Smooth muscle cell (in vitro differentiated cells): ENCODE results near the gene CNRIP1. TPM values are rescaled to one million over a fixed set of nuclear protein-coding genes. Genes with fewer than 3 reads are reported as not detected.

Experiments used
- DNase-seq: peaks from one replicate; lab custom pipeline; 2025; ENCODE audit not compliant: unreplicated experiment; lab: John Stamatoyannopoulos, UW
- H2AFZ ChIP-seq: fragments of 200-600 bp; sonication (generic); 2 replicates; pipeline ENCODE4 v1.6.0; 2016; ENCODE audit warnings: antibody characterized with exemption, low read depth, mild to moderate bottlenecking
- H3F3A ChIP-seq: fragments of 200-600 bp; sonication (generic); 2 replicates; pipeline ENCODE4 v1.6.0; 2017; ENCODE audit warnings: antibody characterized with exemption, low read depth
- H3K27ac ChIP-seq: fragments of 200-600 bp; sonication (generic); 2 replicates; pipeline ENCODE4 v1.5.1; 2016; ENCODE audit warnings: low read depth, mild to moderate bottlenecking
- H3K27me3 ChIP-seq: fragments of 200-600 bp; sonication (generic); 2 replicates; pipeline ENCODE4 v1.6.1; 2016; ENCODE audit warnings: low read depth, mild to moderate bottlenecking
- H3K36me3 ChIP-seq: fragments of 200-600 bp; sonication (generic); 2 replicates; pipeline ENCODE4 v1.5.1; 2016; ENCODE audit warnings: low read depth
- H3K4me1 ChIP-seq: fragments of 200-600 bp; sonication (generic); 2 replicates; pipeline ENCODE4 v1.5.1; 2016; ENCODE audit warnings: low read depth
- H3K4me2 ChIP-seq: fragments of 200-600 bp; sonication (generic); 2 replicates; pipeline ENCODE4 v1.6.0; 2016; ENCODE audit warnings: mild to moderate bottlenecking
- H3K4me3 ChIP-seq: fragments of 200-600 bp; sonication (generic); 2 replicates; pipeline ENCODE4 v1.5.1; 2016; ENCODE audit warnings: mild to moderate bottlenecking
- H3K79me2 ChIP-seq: fragments of 200-600 bp; sonication (generic); 2 replicates; pipeline ENCODE4 v1.6.0; 2016; ENCODE audit warnings: low read depth, mild to moderate bottlenecking
- H3K9ac ChIP-seq: fragments of 200-600 bp; sonication (generic); 2 replicates; pipeline ENCODE4 v1.6.0; 2016; ENCODE audit warnings: low read depth
- H3K9me3 ChIP-seq: fragments of 200-600 bp; sonication (generic); replicated peaks from 2 replicates; pipeline ENCODE4 v1.5.1; 2016; ENCODE audit warnings: low read depth
- H4K20me1 ChIP-seq: fragments of 200-600 bp; sonication (generic); 2 replicates; pipeline ENCODE4 v1.6.0; 2016; ENCODE audit warnings: low read depth
- WGBS: methylation state at CpG from one replicate; pipeline ENCODE4 v1.1.7; 2016; ENCODE audit warnings: low lambda C conversion rate; 5-methylcytosine and 5-hydroxymethylcytosine counted together
- polyA plus RNA-seq: library from polyadenylated mRNA; unstranded; fragments of >200 nt; fragmentation: Nextera tagmentation; extraction: Ambion mirVana; gene quantifications from 2 replicates; pipeline ENCODE4 v1.2.1, GENCODE V29; 2016
- total RNA-seq: library from RNA; depleted of rRNA; stranded (reverse); fragments of >200 nt; gene quantifications from 2 replicates; pipeline ENCODE4 v1.2.3, GENCODE V29; 2014
- TF ChIP-seq, protein P1 (sequence below): fragments of 200-600 bp; sonication (generic); IDR thresholded peaks from 2 replicates; pipeline ENCODE4 v1.5.1; 2017; ENCODE audit warnings: borderline replicate concordance, mild to moderate bottlenecking, antibody characterized with exemption; ENCODE audit not compliant: insufficient read depth, poor library complexity, severe bottlenecking

Gene CNRIP1
- total and polyA plus RNA-seq, 2 experiments from 2014 or later, result 1.7 to 3.0 TPM

DNA sequence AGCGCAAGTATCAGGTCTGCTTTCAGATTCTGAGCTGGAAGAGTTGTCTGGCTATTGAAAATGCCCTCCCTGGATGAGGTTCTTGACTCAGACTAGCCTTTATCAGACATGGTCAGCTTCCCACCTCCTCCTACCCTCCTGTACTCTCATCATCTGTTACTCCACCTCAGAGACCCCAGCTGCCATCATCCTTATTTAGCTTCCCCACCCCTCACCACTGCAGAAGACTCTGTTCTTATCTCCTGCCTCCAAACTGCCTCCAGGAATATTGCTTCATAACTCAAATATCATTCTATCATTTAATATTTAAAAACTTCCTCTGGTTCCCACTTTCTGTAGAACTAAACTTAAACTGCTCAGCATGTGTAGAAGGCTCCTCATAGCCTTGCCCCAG, 36.3 kb downstream of the CNRIP1 start:
- Histone ChIP-seq H3K79me2 (no peaks in the 10 kb centered on the region), H3F3A (no peaks in the 10 kb centered on the region), H3K9me3 (no peaks in the 10 kb centered on the region), H3K4me3 (no peak overlapping the region), H3K9ac (no peak overlapping the region), H2AFZ (no peak overlapping the region), H3K4me2 (no peak overlapping the region), H4K20me1 (no peaks in the 10 kb centered on the region), H3K36me3 (no peaks in the 10 kb centered on the region), H3K27ac (no peak overlapping the region), H3K27me3 (peaks cover 21% of the 10 kb centered on the region), H3K4me1 (peaks cover 4% of the 10 kb centered on the region)
- DNase-seq, result no peak
- TF ChIP-seq, protein P1, sequence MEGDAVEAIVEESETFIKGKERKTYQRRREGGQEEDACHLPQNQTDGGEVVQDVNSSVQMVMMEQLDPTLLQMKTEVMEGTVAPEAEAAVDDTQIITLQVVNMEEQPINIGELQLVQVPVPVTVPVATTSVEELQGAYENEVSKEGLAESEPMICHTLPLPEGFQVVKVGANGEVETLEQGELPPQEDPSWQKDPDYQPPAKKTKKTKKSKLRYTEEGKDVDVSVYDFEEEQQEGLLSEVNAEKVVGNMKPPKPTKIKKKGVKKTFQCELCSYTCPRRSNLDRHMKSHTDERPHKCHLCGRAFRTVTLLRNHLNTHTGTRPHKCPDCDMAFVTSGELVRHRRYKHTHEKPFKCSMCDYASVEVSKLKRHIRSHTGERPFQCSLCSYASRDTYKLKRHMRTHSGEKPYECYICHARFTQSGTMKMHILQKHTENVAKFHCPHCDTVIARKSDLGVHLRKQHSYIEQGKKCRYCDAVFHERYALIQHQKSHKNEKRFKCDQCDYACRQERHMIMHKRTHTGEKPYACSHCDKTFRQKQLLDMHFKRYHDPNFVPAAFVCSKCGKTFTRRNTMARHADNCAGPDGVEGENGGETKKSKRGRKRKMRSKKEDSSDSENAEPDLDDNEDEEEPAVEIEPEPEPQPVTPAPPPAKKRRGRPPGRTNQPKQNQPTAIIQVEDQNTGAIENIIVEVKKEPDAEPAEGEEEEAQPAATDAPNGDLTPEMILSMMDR, result no peak
- 94% methylated on average over 1 of the region's 1 CpG for WGBS

DNA sequence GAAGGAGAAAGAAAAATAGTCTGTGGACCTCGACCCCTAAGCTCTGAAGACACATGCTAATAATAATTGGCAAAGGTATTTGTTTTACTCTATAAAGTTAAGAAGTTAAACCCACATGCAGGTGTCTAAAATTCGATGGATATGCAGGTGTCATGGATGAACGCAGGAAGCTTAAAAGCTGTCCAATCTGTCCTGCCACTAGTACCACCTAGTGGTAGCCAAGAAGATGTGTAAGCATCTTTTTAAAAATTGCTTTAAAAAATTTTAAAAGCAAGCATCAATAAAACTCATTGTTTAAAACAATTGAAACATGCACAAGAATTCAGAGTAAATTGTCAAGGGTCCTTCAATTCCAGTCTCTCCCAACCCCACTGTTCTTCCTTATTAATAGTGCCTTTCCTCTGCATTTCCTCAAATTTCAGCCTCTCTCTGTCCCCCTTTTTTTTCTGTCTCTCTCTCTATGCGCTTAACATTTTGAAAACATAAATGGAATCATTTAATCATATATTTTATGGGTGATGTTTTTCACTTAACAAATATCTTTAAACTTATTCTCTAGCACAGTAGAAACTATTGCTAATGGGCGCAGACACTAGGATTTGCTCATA, 36.8 kb downstream of the CNRIP1 start:
- Histone ChIP-seq H4K20me1 (no peaks in the 10 kb centered on the region), H2AFZ (no peak overlapping the region), H3K9ac (no peak overlapping the region), H3K4me3 (no peak overlapping the region), H3K4me2 (no peak overlapping the region), H3K79me2 (no peaks in the 10 kb centered on the region), H3K9me3 (no peaks in the 10 kb centered on the region), H3F3A (no peaks in the 10 kb centered on the region), H3K36me3 (no peaks in the 10 kb centered on the region), H3K27me3 (peaks cover 21% of the 10 kb centered on the region), H3K27ac (no peak overlapping the region), H3K4me1 (no peaks in the 10 kb centered on the region)
- WGBS, result 42% methylated on average over 5 of the region's 5 CpGs
- TF ChIP-seq, protein P1, result peak; percentile 74
- DNase-seq, result no peak

DNA sequence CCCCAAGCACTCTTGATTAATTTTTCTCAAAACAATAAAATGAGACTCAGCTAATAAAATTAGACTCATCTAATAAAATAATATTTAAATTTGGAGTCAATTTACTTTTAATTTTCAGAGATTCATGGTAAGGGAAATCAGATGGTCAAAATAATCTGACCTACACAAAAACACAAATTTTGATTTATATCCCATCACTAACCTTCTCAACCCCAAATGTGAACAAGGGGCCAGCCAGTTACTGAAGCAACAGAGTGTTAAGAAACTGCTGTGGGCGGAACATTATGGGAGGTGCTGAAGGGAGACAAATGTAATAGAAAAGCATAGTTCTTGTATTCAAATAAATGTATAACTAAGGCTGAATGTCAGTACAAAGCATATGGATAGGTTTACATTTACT, 39.0 kb downstream of the CNRIP1 start:
- H3K79me2 ChIP-seq, result no peaks in the 10 kb centered on the region
- H3K27me3 ChIP-seq, result peaks cover 30% of the 10 kb centered on the region
- H3K27ac ChIP-seq, result no peak overlapping the region
- H3K9ac ChIP-seq, result no peak overlapping the region
- no peaks in the 10 kb centered on the region for H3F3A ChIP-seq
- no peaks in the 10 kb centered on the region for H3K36me3 ChIP-seq
- WGBS, result 95% methylated on average over 1 of the region's 1 CpG
- H3K4me2 ChIP-seq, result no peak overlapping the region
- no peaks in the 10 kb centered on the region for H3K9me3 ChIP-seq
- H4K20me1 ChIP-seq, result no peaks in the 10 kb centered on the region
- H3K4me1 ChIP-seq, result no peaks in the 10 kb centered on the region
- no peak overlapping the region for H3K4me3 ChIP-seq
- no peak overlapping the region for H2AFZ ChIP-seq
- TF ChIP-seq, protein P1, result no peak
- no peak for DNase-seq

DNA sequence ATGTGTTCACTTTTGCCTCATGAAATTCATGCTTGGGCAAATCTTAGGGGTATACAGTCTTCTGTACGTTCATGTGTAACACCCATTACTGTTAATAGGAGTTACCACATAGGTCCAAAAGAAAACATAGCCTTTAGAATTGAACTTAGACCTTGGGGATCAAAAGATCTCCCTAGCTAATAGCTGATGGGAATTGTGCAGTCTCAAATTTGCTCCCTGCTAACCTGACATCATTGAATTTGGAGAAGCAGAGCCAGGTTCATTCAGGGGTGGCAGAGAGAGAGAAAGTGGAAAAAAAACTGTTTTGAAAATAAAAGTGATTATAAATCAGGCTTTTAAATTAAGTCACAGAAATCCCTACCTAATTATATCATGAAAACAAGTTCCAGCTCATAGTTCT, 39.4 kb downstream of the CNRIP1 start:
- Histone ChIP-seq H3K4me1 (no peaks in the 10 kb centered on the region), H3K79me2 (no peaks in the 10 kb centered on the region), H3F3A (no peaks in the 10 kb centered on the region), H3K9ac (no peak overlapping the region), H2AFZ (no peak overlapping the region), H3K27ac (no peak overlapping the region), H3K36me3 (no peaks in the 10 kb centered on the region), H3K9me3 (no peaks in the 10 kb centered on the region), H3K27me3 (peaks cover 30% of the 10 kb centered on the region), H3K4me3 (no peak overlapping the region), H4K20me1 (no peaks in the 10 kb centered on the region), H3K4me2 (no peak overlapping the region)
- TF ChIP-seq, protein P1, result no peak
- 75% methylated on average over 1 of the region's 1 CpG for WGBS
- DNase-seq, result no peak
